Transverse colon (tissue), 4 donors: Measurements from ENCODE around the gene DERA. TPM values are rescaled to one million over a fixed set of nuclear protein-coding genes. Genes with fewer than 3 reads are reported as not detected.
A peak's percentile ranks its signal among the peaks of the same experiment; 100 is the strongest.

Source experiments
- DNase-seq: peaks from one replicate; pipeline ENCODE4 v3.0.0-alpha.2; 2019
- H3K27ac ChIP-seq, 4 donors: fragments of 200-600 bp; sonication (generic); 2 replicates each; pipeline ENCODE4 v1.5.1; 2016 to 2018; ENCODE audit warnings: inconsistent platforms in 4 of 4
- H3K27me3 ChIP-seq: fragments of 200-600 bp; sonication (generic); 2 replicates; pipeline ENCODE4 v1.5.1; 2017; ENCODE audit warnings: inconsistent platforms
- H3K36me3 ChIP-seq, 4 donors: fragments of 200-600 bp; sonication (generic); 2 replicates each; pipeline ENCODE4 v1.5.1; 2017 to 2019; ENCODE audit warnings: inconsistent platforms in 4 of 4
- H3K4me1 ChIP-seq, 4 donors: fragments of 200-600 bp; sonication (generic); 2 replicates each; pipeline ENCODE4 v1.5.1; 2017 to 2020; ENCODE audit warnings: inconsistent platforms in 4 of 4
- H3K4me3 ChIP-seq, 4 donors: fragments of 200-600 bp; sonication (generic); 1 replicate in 1 of 4; 2 replicates in 3 of 4; pipeline versions ENCODE4 v1.5.1 to v1.6.1; 2017 to 2019; ENCODE audit warnings: inconsistent platforms in 4 of 4
- H3K9me3 ChIP-seq, 2 donors: fragments of 200-600 bp; sonication (generic); 2 replicates each; pipeline ENCODE4 v1.5.1; 2017 to 2019; ENCODE audit warnings: inconsistent platforms in 2 of 2
- CTCF ChIP-seq, 5 experiments: fragments of 200-600 bp in 3 of 5; fragments of 450-650 bp in 2 of 5; sonication (generic) in 3 of 5; IDR thresholded peaks; 1 replicate in 2 of 5; 2 replicates in 3 of 5; pipeline ENCODE4 v1.5.1; 2016 to 2017; ENCODE audit warnings: antibody characterized with exemption in 5 of 5, inconsistent platforms in 3 of 5, mild to moderate bottlenecking in 2 of 5, moderate library complexity in 1 of 5
- EP300 ChIP-seq: sonication (generic); formaldehyde crosslinking; IDR thresholded peaks from one replicate; pipeline ENCODE4 v1.6.1; 2017; ENCODE audit warnings: antibody characterized with exemption, low read depth
- POLR2A ChIP-seq: fragments of 450-650 bp; IDR thresholded peaks from one replicate; pipeline ENCODE4 v1.6.1; 2016; ENCODE audit warnings: antibody characterized with exemption, mild to moderate bottlenecking, moderate library complexity
- POLR2AphosphoS5 ChIP-seq, 3 donors: sonication (generic); formaldehyde crosslinking; IDR thresholded peaks; one replicate each; pipeline ENCODE4 v1.6.1; 2016; ENCODE audit warnings: antibody characterized with exemption in 3 of 3
- WGBS, 2 donors: methylation state at CpG; one replicate each; pipeline ENCODE4 v1.1.5; 2018; ENCODE audit warnings: low coverage in 1 of 2; 5-methylcytosine and 5-hydroxymethylcytosine counted together
- in situ Hi-C, 4 donors: fragments of 200-750 bp; cut with MboI; loops; one replicate each; pipeline versions ENCODE4 v1.15.0 to v1.15.1; 2017; ENCODE audit warnings: low sequenced_read_pairs in 3 of 4, low pct_ligation_motif_present in 1 of 4, low pct_unique_long_range_greater_than_20kb in 1 of 4
- intact Hi-C: fragments of 100-400 bp; cut with DNase I; formaldehyde crosslinking; loops from one replicate; pipeline ENCODE4 v1.15.1; 2023; ENCODE audit warnings: low total_unique reads
- total RNA-seq, 4 donors: library from RNA; depleted of rRNA; stranded (reverse); fragments of >200 nt; gene quantifications; one replicate each; pipeline ENCODE4 v1.1.0, GENCODE V29; 2016

DERA gene
- total RNA-seq, 4 donors from 2014 or later = 9.2 to 112 (median 69.9) TPM

DNA sequence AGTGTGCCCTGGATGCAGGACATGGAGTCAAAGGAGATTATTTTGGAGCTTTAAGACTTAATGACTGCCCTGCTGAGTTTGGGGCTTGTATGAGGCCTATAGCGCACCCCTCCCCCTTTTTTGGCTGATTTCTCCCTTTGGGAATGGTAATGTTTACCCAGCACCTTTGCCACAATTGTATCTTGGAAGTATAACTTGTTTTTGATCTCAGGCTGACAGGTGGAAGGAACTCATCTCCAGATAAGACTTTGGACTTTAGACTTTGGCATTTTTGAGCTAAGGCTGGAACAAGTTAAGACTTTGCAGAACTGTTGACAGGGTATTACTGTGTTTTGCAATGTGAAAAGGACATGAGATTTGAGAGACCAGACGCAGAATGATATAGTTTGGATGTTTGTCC is 110.5 kb downstream of the DERA start:
- H3K27ac ChIP-seq = peak overlapping the region in 2 of 4 donors; percentile 2 to 18
- intact Hi-C loops (no loop called here), in situ Hi-C loops (no loop called here)
- H3K36me3 ChIP-seq = no peaks in the 10 kb centered on the region
- H3K9me3 ChIP-seq = peaks cover 4% of the 10 kb centered on the region in 2 donors
- no peak for DNase-seq
- H3K4me3 ChIP-seq = no peak overlapping the region
- TF ChIP-seq POLR2AphosphoS5 (IDR thresholded peaks at IDR 0.05) = peak in 1 of 3 donors; percentile 29
- TF ChIP-seq POLR2A = no peak
- no peak for TF ChIP-seq EP300
- no peak for TF ChIP-seq CTCF (IDR thresholded peaks at IDR 0.05)
- 60 to 62% methylated on average over 2 of the region's 2 CpGs for WGBS, 2 donors
- no peaks in the 10 kb centered on the region for H3K27me3 ChIP-seq
- peaks cover 0 to 7% (median 2%) of the 10 kb centered on the region in 4 donors for H3K4me1 ChIP-seq

- H3K4me1 ChIP-seq = no peaks in the 10 kb centered on the region
- in situ Hi-C loops (no loop called here), intact Hi-C loops (no loop called here)
- H3K4me3 ChIP-seq = no peak overlapping the region
- DNase-seq = no peak
- H3K9me3 ChIP-seq = peaks cover 0 to 4% of the 10 kb centered on the region in 2 donors
- H3K36me3 ChIP-seq = no peaks in the 10 kb centered on the region
- TF ChIP-seq POLR2A = no peak
- no peak for TF ChIP-seq POLR2AphosphoS5 (IDR thresholded peaks at IDR 0.05)
- WGBS, 2 donors = 88 to 89% methylated on average over 2 of the region's 2 CpGs
- no peak overlapping the region for H3K27ac ChIP-seq
- H3K27me3 ChIP-seq = no peaks in the 10 kb centered on the region
These were observed 115.9 kb downstream of the DERA start for GRCh38 chr12:16027002-16027401.

GRCh38 chr12:16030744-16031143 is 119.6 kb downstream of the DERA start:
- no peaks in the 10 kb centered on the region for H3K9me3 ChIP-seq
- no peaks in the 10 kb centered on the region for H3K4me1 ChIP-seq
- no peak for DNase-seq
- peaks cover 0 to 9% (median 0%) of the 10 kb centered on the region in 4 donors for H3K36me3 ChIP-seq
- no peak overlapping the region for H3K27ac ChIP-seq
- H3K27me3 ChIP-seq = no peaks in the 10 kb centered on the region
- H3K4me3 ChIP-seq = no peak overlapping the region
- in situ Hi-C loops (no loop called here), intact Hi-C loops (no loop called here)
- 88 to 94% methylated on average over 2 of the region's 2 CpGs for WGBS, 2 donors
- TF ChIP-seq CTCF (IDR thresholded peaks at IDR 0.05) = no peak
- TF ChIP-seq POLR2A = no peak
- no peak for TF ChIP-seq EP300
- TF ChIP-seq POLR2AphosphoS5 (IDR thresholded peaks at IDR 0.05) = no peak

DNA sequence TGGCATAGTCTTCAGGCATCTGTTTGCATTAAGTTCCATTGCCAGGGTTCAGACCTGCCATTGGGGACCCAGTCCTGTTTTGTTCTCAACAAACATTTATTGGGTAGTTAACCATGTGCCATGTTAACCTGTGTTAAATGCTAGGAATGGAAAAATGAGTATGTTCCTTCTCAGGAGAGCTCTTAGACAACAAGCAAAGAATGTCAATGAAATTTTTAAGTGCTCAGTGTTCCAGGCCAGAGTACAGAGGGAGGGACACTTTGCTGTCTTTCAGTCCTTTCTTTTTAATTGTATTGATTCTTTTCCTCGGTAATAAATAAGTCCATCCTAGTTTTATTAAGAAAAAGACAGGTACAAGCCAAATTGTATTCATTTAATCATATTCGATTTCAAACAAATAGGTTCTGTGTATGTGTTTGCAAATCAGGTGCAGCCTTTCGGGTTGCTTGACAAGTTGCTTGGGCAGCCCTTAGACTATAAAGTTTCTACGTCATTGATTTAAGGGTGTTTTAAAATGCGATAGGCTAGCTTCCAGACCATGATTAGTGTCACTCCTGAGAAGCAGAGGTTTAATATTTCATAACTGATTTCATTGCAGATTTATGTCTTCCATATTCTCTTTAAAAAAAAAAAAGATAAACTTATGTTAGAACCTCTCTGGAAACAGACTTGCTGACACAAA is 123.1 kb downstream of the DERA start:
- H3K9me3 ChIP-seq = no peaks in the 10 kb centered on the region
- peaks cover 0 to 9% (median 0%) of the 10 kb centered on the region in 4 donors for H3K36me3 ChIP-seq
- H3K27ac ChIP-seq = no peak overlapping the region
- no peaks in the 10 kb centered on the region for H3K27me3 ChIP-seq
- intact Hi-C loops (no loop called here), in situ Hi-C loops (no loop called here)
- DNase-seq = no peak
- 94 to 95% methylated on average over 5 of the region's 5 CpGs for WGBS, 2 donors
- no peak overlapping the region for H3K4me3 ChIP-seq
- H3K4me1 ChIP-seq = peaks cover 0 to 5% (median 0%) of the 10 kb centered on the region in 4 donors
- no peak for TF ChIP-seq EP300
- no peak for TF ChIP-seq POLR2AphosphoS5 (IDR thresholded peaks at IDR 0.05)
- TF ChIP-seq CTCF (IDR thresholded peaks at IDR 0.05) = no peak
- no peak for TF ChIP-seq POLR2A
